Common myeloid progenitor, CD34-positive (primary cell): Measurements from ENCODE around the gene MPRIP.
A peak's percentile ranks its signal among the peaks of the same experiment; 100 is the strongest.

Experiments used
- CTCF ChIA-PET: fragments of 350-600 bp; sonication (Branson Sonifier 250); formaldehyde crosslinking; loops from one replicate; lab custom pipeline; 2021; ENCODE audit warnings: antibody characterized with exemption; lab: Charles Lee
- POLR2A ChIA-PET: fragments of 350-600 bp; sonication (Branson Sonifier 250); formaldehyde crosslinking; loops from one replicate; lab custom pipeline; 2021; ENCODE audit warnings: antibody characterized with exemption; lab: Charles Lee
- DNase-seq, 3 donors: peaks; one replicate each; pipeline versions ENCODE4 v3.0.0 to v3.0.0-alpha.2; 2013
- H3K27ac ChIP-seq, 2 experiments: 1 replicate in 1 of 2; 2 replicates in 1 of 2; pipeline ENCODE4 v1.7.0; 2013; ENCODE audit warnings: inconsistent platforms in 2 of 2, low read length in 2 of 2, mild to moderate bottlenecking in 2 of 2, low read depth in 1 of 2, moderate library complexity in 1 of 2; ENCODE audit not compliant: severe bottlenecking in 2 of 2, insufficient read depth in 1 of 2, poor library complexity in 1 of 2
- H3K27me3 ChIP-seq, 5 experiments: replicated peaks in 2 of 5; 1 replicate in 3 of 5; 2 replicates in 2 of 5; pipeline versions ENCODE4 v1.6.1 to v1.7.0; 2013; ENCODE audit warnings: low read length in 4 of 5, mild to moderate bottlenecking in 2 of 5, moderate library complexity in 2 of 5, inconsistent platforms in 1 of 5; ENCODE audit not compliant: insufficient read depth in 5 of 5, control insufficient read depth in 4 of 5
- H3K36me3 ChIP-seq, 4 experiments: 1 replicate in 2 of 4; 2 replicates in 2 of 4; pipeline versions ENCODE4 v1.6.1 to v1.7.0; 2013; ENCODE audit warnings: low read length in 3 of 4, control low read depth in 1 of 4, mild to moderate bottlenecking in 1 of 4; ENCODE audit not compliant: control insufficient read depth in 4 of 4, insufficient read depth in 4 of 4
- H3K4me1 ChIP-seq, 4 experiments: 1 replicate in 3 of 4; 2 replicates in 1 of 4; pipeline versions ENCODE4 v1.6.1 to v1.7.1; 2013; ENCODE audit warnings: low read length in 3 of 4, mild to moderate bottlenecking in 3 of 4, control low read depth in 1 of 4, inconsistent platforms in 1 of 4, moderate library complexity in 1 of 4; ENCODE audit not compliant: control insufficient read depth in 4 of 4, insufficient read depth in 4 of 4; ENCODE audit errors: control extremely low read depth in 1 of 4
- H3K4me3 ChIP-seq, 7 experiments: 1 replicate in 4 of 7; 2 replicates in 3 of 7; pipeline versions ENCODE4 v1.5.1 to v1.7.0; 2013; ENCODE audit warnings: mild to moderate bottlenecking in 7 of 7, low read length in 6 of 7, moderate library complexity in 6 of 7, inconsistent platforms in 2 of 7, low read depth in 2 of 7, control low read depth in 1 of 7; ENCODE audit not compliant: insufficient read depth in 4 of 7, control insufficient read depth in 1 of 7; ENCODE audit errors: extremely low read depth in 1 of 7
- H3K9me3 ChIP-seq, 5 experiments: 1 replicate in 4 of 5; 2 replicates in 1 of 5; pipeline versions ENCODE4 v1.6.1 to v1.7.1; 2013; ENCODE audit warnings: low read length in 4 of 5, mild to moderate bottlenecking in 2 of 5, inconsistent platforms in 1 of 5, low read depth in 1 of 5, moderate library complexity in 1 of 5; ENCODE audit not compliant: control insufficient read depth in 4 of 5, insufficient read depth in 2 of 5; ENCODE audit errors: control extremely low read depth in 1 of 5
- WGBS: methylation state at CpG from one replicate; pipeline ENCODE4 v1.1.5; 2013; ENCODE audit not compliant: insufficient coverage; 5-methylcytosine and 5-hydroxymethylcytosine counted together

Gene MPRIP

GRCh38 chr17:17035920-17036523 lies 6.2 kb upstream of the MPRIP start:
- CTCF ChIA-PET, result interaction anchor here (1.0 to 3.1 kb wide), 9 partner anchors 8 to 92 kb away, joined by 3 to 13 read pairs (median 5); no protein-coding TSS in a partner anchor
- H3K4me1 ChIP-seq, result peaks cover 0 to 54% (median 42%) of the 10 kb centered on the region in 4 experiments
- DNase-seq, result no peak
- H3K36me3 ChIP-seq, result no peaks in the 10 kb centered on the region
- POLR2A ChIA-PET, result no interaction called here
- WGBS, result 66% methylated on average over 8 of the region's 12 CpGs
- no peaks in the 10 kb centered on the region for H3K27me3 ChIP-seq
- H3K9me3 ChIP-seq, result no peaks in the 10 kb centered on the region
- no peak overlapping the region for H3K4me3 ChIP-seq
- peak overlapping the region; percentile 43 to 54 for H3K27ac ChIP-seq

GRCh38 chr17:17036524-17036998 lies 5.7 kb upstream of the MPRIP start:
- H3K27me3 ChIP-seq, result no peaks in the 10 kb centered on the region
- 0% methylated on average over 9 of the region's 10 CpGs for WGBS
- ChIA-PET POLR2A (no interaction called here), CTCF (interaction anchor here (1.0 to 3.1 kb wide), 8 partner anchors 8 to 92 kb away, joined by 3 to 13 read pairs (median 6); no protein-coding TSS in a partner anchor)
- peak overlapping the region; percentile 43 to 54 for H3K27ac ChIP-seq
- peak overlapping the region in 2 of 7 experiments; percentile 0 to 4 for H3K4me3 ChIP-seq
- peak; percentile 87 to 98 (median 97) for DNase-seq
- no peaks in the 10 kb centered on the region for H3K9me3 ChIP-seq
- H3K36me3 ChIP-seq, result no peaks in the 10 kb centered on the region
- H3K4me1 ChIP-seq, result peaks cover 0 to 59% (median 47%) of the 10 kb centered on the region in 4 experiments

- Histone ChIP-seq H3K4me3 (no peak overlapping the region), H3K27ac (no peak overlapping the region), H3K27me3 (no peaks in the 10 kb centered on the region), H3K4me1 (peaks cover 12 to 69% (median 53%) of the 10 kb centered on the region in 4 experiments), H3K36me3 (no peaks in the 10 kb centered on the region), H3K9me3 (no peaks in the 10 kb centered on the region)
- 91% methylated on average over 6 of the region's 6 CpGs for WGBS
- CTCF ChIA-PET, result interaction anchor here (1.1 kb wide), 1 partner anchor 17 kb away, joined by 3 read pairs; no protein-coding TSS in a partner anchor
- POLR2A ChIA-PET, result no interaction called here
- no peak for DNase-seq
Observed at GRCh38 chr17:17039911-17040310, 2.3 kb upstream of the MPRIP start.

- Histone ChIP-seq H3K27me3 (no peaks in the 10 kb centered on the region), H3K27ac (no peak overlapping the region), H3K4me1 (peaks cover 12 to 68% (median 49%) of the 10 kb centered on the region in 4 experiments), H3K4me3 (peak overlapping the region in 1 of 7 experiments; percentile 66), H3K36me3 (no peaks in the 10 kb centered on the region), H3K9me3 (no peaks in the 10 kb centered on the region)
- POLR2A ChIA-PET, result no interaction called here
- DNase-seq, result no peak
- CTCF ChIA-PET, result interaction anchor here (0.8 to 1.6 kb wide), 5 partner anchors 11 to 26 kb away, joined by 3 to 6 read pairs (median 4); no protein-coding TSS in a partner anchor
- WGBS, result 90% methylated on average over 5 of the region's 5 CpGs
Observed at GRCh38 chr17:17041018-17041521, 1.2 kb upstream of the MPRIP start.

- DNase-seq, result peak; percentile 98 to 99 (median 98)
- Histone ChIP-seq H3K4me1 (peaks cover 12 to 61% (median 42%) of the 10 kb centered on the region in 4 experiments), H3K27ac (no peak overlapping the region), H3K4me3 (peak overlapping the region in 6 of 7 experiments; percentile 13 to 75 (median 53)), H3K36me3 (no peaks in the 10 kb centered on the region), H3K9me3 (no peaks in the 10 kb centered on the region), H3K27me3 (no peaks in the 10 kb centered on the region)
- 14% methylated on average over 28 of the region's 44 CpGs for WGBS
- ChIA-PET POLR2A (no interaction called here), CTCF (interaction anchor here (0.8 to 1.6 kb wide), 5 partner anchors 11 to 27 kb away, joined by 3 to 6 read pairs (median 4); no protein-coding TSS in a partner anchor)
Observed at GRCh38 chr17:17041571-17042383, 480 bp upstream of the MPRIP start.

GRCh38 chr17:17042851-17043460 lies 699 bp downstream of the MPRIP start:
- H3K4me1 ChIP-seq, result peaks cover 12 to 54% (median 42%) of the 10 kb centered on the region in 4 experiments
- no peak for DNase-seq
- ChIA-PET POLR2A (no interaction called here), CTCF (interaction anchor here (2.8 kb wide), 1 partner anchor 8 kb away, joined by 13 read pairs; no protein-coding TSS in a partner anchor)
- no peaks in the 10 kb centered on the region for H3K27me3 ChIP-seq
- no peaks in the 10 kb centered on the region for H3K9me3 ChIP-seq
- no peaks in the 10 kb centered on the region for H3K36me3 ChIP-seq
- peak overlapping the region; percentile 69 to 92 (median 83) for H3K4me3 ChIP-seq
- under 1% methylated on average over 37 of the region's 37 CpGs for WGBS
- H3K27ac ChIP-seq, result peak overlapping the region in 1 of 2 experiments; percentile 64
